Activated T-cell treated with anti-CD3 and anti-CD28 coated beads for 24 hours (primary cell): ENCODE results near the gene NR1H3.
"Not testable (repeated sequence)": the region's sequence is repeated elsewhere in the genome, so short reads cannot be mapped to it uniquely, and the experiment has no call there.

Experiments used
- DNase-seq: peaks from one replicate; pipeline ENCODE4 v3.0.0-alpha.2; 2020; ENCODE audit warnings: low read depth

Gene NR1H3

GRCh38 chr11:47306484-47306844, 48.7 kb downstream of the NR1H3 start:
- no peak for DNase-seq

GRCh38 chr11:47308050-47308823, 50.4 kb downstream of the NR1H3 start:
- DNase-seq: no peak

- DNase-seq: no peak
Observed at GRCh38 chr11:47314992-47315391, 57.2 kb downstream of the NR1H3 start.

- DNase-seq: not testable (repeated sequence)
Observed at GRCh38 chr11:47316501-47316900, 58.7 kb downstream of the NR1H3 start.

- DNase-seq: no peak
Observed at GRCh38 chr11:47317064-47317828, 59.5 kb downstream of the NR1H3 start.

- no peak for DNase-seq
Observed at GRCh38 chr11:47318166-47318565, 60.4 kb downstream of the NR1H3 start.
